Anterior cingulate cortex (tissue), 58 donors: ENCODE measurements around the gene DDX19B.
A peak's percentile ranks its signal among the peaks of the same experiment; 100 is the strongest.
"Not testable (repeated sequence)": the region's sequence is repeated elsewhere in the genome, so short reads cannot be mapped to it uniquely, and the experiment has no call there.

Experiments
- DNase-seq, 58 donors: peaks; one replicate each; lab custom pipeline; 2025; lab: John Stamatoyannopoulos, UW

Gene DDX19B

GRCh38 chr16:70298988-70299938 lies at the start of gene DDX19B:
DDX19B (plus strand) TSS chr16:70299186; CDS start chr16:70299298, 112 bp downstream.
- DNase-seq: peak; percentile 5 to 88 (median 70)

- DNase-seq: not testable (repeated sequence)
Measured at GRCh38 chr16:70249697-70250096, 49.3 kb upstream of the DDX19B start.

- DNase-seq: peak in 16 of 58 donors; percentile 6 to 57 (median 30)
Measured at GRCh38 chr16:70250748-70251628, 48.0 kb upstream of the DDX19B start.

- DNase-seq: peak; percentile 39 to 93 (median 86)
Measured at GRCh38 chr16:70251629-70252354, 47.2 kb upstream of the DDX19B start, which contains the start of gene EXOSC6. EXOSC6 (minus strand) TSS chr16:70251940; CDS start chr16:70251900, 40 bp downstream.

GRCh38 chr16:70252355-70252988 lies 46.5 kb upstream of the DDX19B start:
- no peak for DNase-seq

- DNase-seq: peak in 5 of 58 donors; percentile 3 to 20 (median 11)
Measured at GRCh38 chr16:70253291-70254106, 45.5 kb upstream of the DDX19B start.

- DNase-seq: no peak
Measured at GRCh38 chr16:70254180-70254964, 44.6 kb upstream of the DDX19B start.

GRCh38 chr16:70254965-70255286 lies 44.1 kb upstream of the DDX19B start:
- no peak for DNase-seq

- no peak for DNase-seq
Measured at GRCh38 chr16:70255574-70255973, 43.4 kb upstream of the DDX19B start.

- DNase-seq: no peak
Measured at GRCh38 chr16:70257391-70257790, 41.6 kb upstream of the DDX19B start.

GRCh38 chr16:70258065-70258464 lies 40.9 kb upstream of the DDX19B start:
- no peak for DNase-seq

- DNase-seq: no peak
Measured at GRCh38 chr16:70258946-70259345, 40.0 kb upstream of the DDX19B start.

- DNase-seq: not testable (repeated sequence)
Measured at GRCh38 chr16:70259903-70260302, 39.1 kb upstream of the DDX19B start.

- DNase-seq: peak in 8 of 58 donors; percentile 4 to 24 (median 10)
Measured at GRCh38 chr16:70267516-70267915, 31.5 kb upstream of the DDX19B start.

GRCh38 chr16:70267922-70268321 lies 31.1 kb upstream of the DDX19B start:
- DNase-seq: not testable (repeated sequence)

GRCh38 chr16:70269471-70269870 lies 29.5 kb upstream of the DDX19B start:
- no peak for DNase-seq

GRCh38 chr16:70270176-70270575 lies 28.8 kb upstream of the DDX19B start:
- DNase-seq: no peak

GRCh38 chr16:70271696-70272095 lies 27.3 kb upstream of the DDX19B start:
- no peak for DNase-seq
